Common myeloid progenitor, CD34-positive (primary cell): ENCODE measurements around the gene CLINT1.

Source experiments
- CTCF ChIA-PET: fragments of 350-600 bp; sonication (Branson Sonifier 250); formaldehyde crosslinking; loops from one replicate; lab custom pipeline; 2021; ENCODE audit warnings: antibody characterized with exemption; lab: Charles Lee
- POLR2A ChIA-PET: fragments of 350-600 bp; sonication (Branson Sonifier 250); formaldehyde crosslinking; loops from one replicate; lab custom pipeline; 2021; ENCODE audit warnings: antibody characterized with exemption; lab: Charles Lee
- DNase-seq, 3 donors: peaks; one replicate each; pipeline versions ENCODE4 v3.0.0 to v3.0.0-alpha.2; 2013
- H3K27ac ChIP-seq, 2 experiments: 1 replicate in 1 of 2; 2 replicates in 1 of 2; pipeline ENCODE4 v1.7.0; 2013; ENCODE audit warnings: inconsistent platforms in 2 of 2, low read length in 2 of 2, mild to moderate bottlenecking in 2 of 2, low read depth in 1 of 2, moderate library complexity in 1 of 2; ENCODE audit not compliant: severe bottlenecking in 2 of 2, insufficient read depth in 1 of 2, poor library complexity in 1 of 2
- H3K27me3 ChIP-seq, 5 experiments: replicated peaks in 2 of 5; 1 replicate in 3 of 5; 2 replicates in 2 of 5; pipeline versions ENCODE4 v1.6.1 to v1.7.0; 2013; ENCODE audit warnings: low read length in 4 of 5, mild to moderate bottlenecking in 2 of 5, moderate library complexity in 2 of 5, inconsistent platforms in 1 of 5; ENCODE audit not compliant: insufficient read depth in 5 of 5, control insufficient read depth in 4 of 5
- H3K36me3 ChIP-seq, 4 experiments: 1 replicate in 2 of 4; 2 replicates in 2 of 4; pipeline versions ENCODE4 v1.6.1 to v1.7.0; 2013; ENCODE audit warnings: low read length in 3 of 4, control low read depth in 1 of 4, mild to moderate bottlenecking in 1 of 4; ENCODE audit not compliant: control insufficient read depth in 4 of 4, insufficient read depth in 4 of 4
- H3K4me1 ChIP-seq, 4 experiments: 1 replicate in 3 of 4; 2 replicates in 1 of 4; pipeline versions ENCODE4 v1.6.1 to v1.7.1; 2013; ENCODE audit warnings: low read length in 3 of 4, mild to moderate bottlenecking in 3 of 4, control low read depth in 1 of 4, inconsistent platforms in 1 of 4, moderate library complexity in 1 of 4; ENCODE audit not compliant: control insufficient read depth in 4 of 4, insufficient read depth in 4 of 4; ENCODE audit errors: control extremely low read depth in 1 of 4
- H3K4me3 ChIP-seq, 7 experiments: 1 replicate in 4 of 7; 2 replicates in 3 of 7; pipeline versions ENCODE4 v1.5.1 to v1.7.0; 2013; ENCODE audit warnings: mild to moderate bottlenecking in 7 of 7, low read length in 6 of 7, moderate library complexity in 6 of 7, inconsistent platforms in 2 of 7, low read depth in 2 of 7, control low read depth in 1 of 7; ENCODE audit not compliant: insufficient read depth in 4 of 7, control insufficient read depth in 1 of 7; ENCODE audit errors: extremely low read depth in 1 of 7
- H3K9me3 ChIP-seq, 5 experiments: 1 replicate in 4 of 5; 2 replicates in 1 of 5; pipeline versions ENCODE4 v1.6.1 to v1.7.1; 2013; ENCODE audit warnings: low read length in 4 of 5, mild to moderate bottlenecking in 2 of 5, inconsistent platforms in 1 of 5, low read depth in 1 of 5, moderate library complexity in 1 of 5; ENCODE audit not compliant: control insufficient read depth in 4 of 5, insufficient read depth in 2 of 5; ENCODE audit errors: control extremely low read depth in 1 of 5
- WGBS: methylation state at CpG from one replicate; pipeline ENCODE4 v1.1.5; 2013; ENCODE audit not compliant: insufficient coverage; 5-methylcytosine and 5-hydroxymethylcytosine counted together

The CLINT1 gene

DNA sequence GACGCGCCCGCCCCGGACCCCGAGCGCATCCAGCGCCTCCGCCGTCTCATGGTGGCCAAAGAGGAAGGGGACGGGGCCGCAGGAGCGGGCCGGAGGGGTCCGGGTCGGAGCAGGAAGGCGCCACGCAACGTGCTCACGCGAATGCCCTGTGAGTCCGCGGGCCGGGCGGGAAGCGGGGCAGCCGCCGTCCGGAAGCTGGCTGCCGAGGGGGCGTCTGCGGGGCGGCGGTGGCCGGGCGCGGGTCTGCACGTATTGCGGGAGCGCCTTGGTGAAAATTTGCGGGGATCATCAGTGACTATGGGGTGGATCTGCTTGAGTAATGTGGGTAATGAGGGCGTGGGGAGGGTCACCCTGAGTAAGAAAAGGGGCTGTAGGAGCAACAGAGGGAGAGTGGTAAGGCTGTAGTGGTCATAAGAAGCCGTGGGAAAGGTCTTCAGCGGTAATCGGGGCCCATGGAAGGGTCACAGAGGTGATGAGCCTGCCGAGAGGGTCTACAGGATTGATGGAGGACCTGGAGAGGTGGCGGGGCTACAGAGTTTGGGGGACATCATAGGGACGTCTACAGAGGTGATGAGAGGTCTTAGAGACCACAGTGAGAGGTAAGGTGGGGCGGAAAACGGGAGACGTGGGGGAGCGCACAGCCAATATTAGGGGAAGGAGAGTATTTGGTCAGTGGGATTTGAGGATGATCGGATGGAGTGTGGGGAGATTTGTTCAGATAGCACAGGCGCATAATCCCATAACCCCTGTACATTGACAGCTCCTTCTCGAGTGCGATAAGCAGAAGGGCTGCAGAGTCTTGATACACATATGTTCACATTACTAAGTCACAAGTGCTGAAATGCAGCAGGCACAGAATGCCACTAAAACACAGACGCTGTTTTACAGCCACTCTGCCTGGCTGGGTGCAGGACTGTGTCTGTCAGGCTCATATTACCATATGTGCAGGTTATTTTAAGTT, 114.6 kb downstream of the CLINT1 start:
- CTCF ChIA-PET, result interaction anchor here (1.1 to 5.7 kb wide), 13 partner anchors 10 to 416 kb away, joined by 3 to 47 read pairs (median 6); partner anchors contain the start of gene THG1L
- Histone ChIP-seq H3K4me3 (peak overlapping the region; percentile 67 to 92 (median 85)), H3K27ac (peak overlapping the region in 1 of 2 experiments; percentile 31), H3K36me3 (peaks cover 1 to 9% (median 2%) of the 10 kb centered on the region in 4 experiments), H3K9me3 (no peaks in the 10 kb centered on the region), H3K27me3 (no peaks in the 10 kb centered on the region), H3K4me1 (peaks cover 4 to 16% (median 10%) of the 10 kb centered on the region in 4 experiments)
- DNase-seq, result peak in 2 of 3 donors; percentile 46 to 64
- POLR2A ChIA-PET, result no interaction called here
- WGBS, result 3% methylated on average over 34 of the region's 56 CpGs

DNA sequence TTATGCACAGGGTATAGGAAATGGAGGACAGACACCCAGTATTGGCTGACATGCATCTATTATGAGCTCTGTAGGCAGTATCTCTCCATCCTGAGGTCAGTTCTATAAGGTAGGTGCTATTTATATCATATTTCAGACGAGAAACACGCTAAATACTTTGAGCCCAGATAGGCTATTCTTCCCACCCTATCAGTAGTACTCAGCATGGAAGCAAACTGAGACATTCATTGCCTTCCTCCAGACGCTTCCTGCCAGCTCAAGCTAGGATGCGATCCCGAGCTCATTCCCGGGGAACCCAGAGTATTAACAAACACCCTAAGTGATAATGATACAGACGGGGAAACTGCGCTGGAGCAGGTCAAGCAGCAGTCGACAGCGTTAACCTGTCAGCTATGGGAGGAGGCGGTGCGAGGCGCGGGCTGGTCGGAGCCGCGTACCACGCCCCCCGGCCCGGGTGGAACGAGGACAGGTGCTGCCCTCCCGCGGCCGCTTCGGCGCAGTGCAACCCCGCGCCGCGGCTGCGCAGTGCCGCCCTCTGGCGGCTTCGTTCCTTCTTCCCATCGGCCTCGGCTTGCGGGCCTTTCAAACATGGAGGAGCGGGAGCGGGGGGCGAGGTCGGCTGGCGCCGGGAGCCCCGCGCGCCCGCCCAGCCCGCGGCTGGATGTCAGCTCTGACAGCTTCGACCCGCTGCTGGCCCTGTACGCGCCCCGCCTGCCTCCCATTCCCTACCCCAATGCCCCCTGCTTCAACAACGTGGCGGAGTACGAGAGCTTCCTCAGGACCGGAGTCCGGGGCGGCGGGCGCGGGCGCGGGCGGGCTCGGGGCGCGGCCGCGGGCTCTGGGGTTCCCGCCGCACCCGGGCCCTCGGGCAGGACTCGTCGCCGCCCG, 115.5 kb downstream of the CLINT1 start, which contains the start of gene LSM11:
Gene LSM11, plus strand, starts transcription at position 550 of the 888 bp plus-strand sequence. Its CDS starts 39 bp downstream, at position 589.
- 0% methylated on average over 45 of the region's 79 CpGs for WGBS
- H3K4me3 ChIP-seq, result peak within 1 kb of the TSS; percentile 67 to 92 (median 85)
- DNase-seq, result peak; percentile 79 to 86 (median 85)
- peaks cover 4 to 16% (median 10%) of the 10 kb centered on the region in 4 experiments for H3K4me1 ChIP-seq
- no peaks in the 10 kb centered on the region for H3K9me3 ChIP-seq
- no peaks in the 10 kb centered on the region for H3K27me3 ChIP-seq
- ChIA-PET POLR2A (no interaction called here), CTCF (interaction anchor here (0.7 to 5.7 kb wide), 21 partner anchors 11 to 415 kb away, joined by 3 to 47 read pairs (median 5); partner anchors contain the start of gene THG1L)
- peak within 1 kb of the TSS in 1 of 2 experiments; percentile 31 for H3K27ac ChIP-seq
- peaks cover 4 to 10% (median 7%) of the 10 kb centered on the region in 4 experiments for H3K36me3 ChIP-seq

GRCh38 chr5:157741131-157741530, 117.8 kb downstream of the CLINT1 start:
- Histone ChIP-seq H3K4me1 (peaks cover 4 to 16% (median 10%) of the 10 kb centered on the region in 4 experiments), H3K27ac (no peak overlapping the region), H3K4me3 (no peak overlapping the region), H3K9me3 (no peaks in the 10 kb centered on the region), H3K36me3 (peaks cover 4 to 31% (median 12%) of the 10 kb centered on the region in 4 experiments), H3K27me3 (no peaks in the 10 kb centered on the region)
- WGBS, result 100% methylated on average over 2 of the region's 4 CpGs
- no peak for DNase-seq
- POLR2A ChIA-PET, result no interaction called here
- CTCF ChIA-PET, result interaction anchor here (0.9 to 4.6 kb wide), 6 partner anchors 16 to 417 kb away, joined by 3 to 47 read pairs (median 4); no protein-coding TSS in a partner anchor

DNA sequence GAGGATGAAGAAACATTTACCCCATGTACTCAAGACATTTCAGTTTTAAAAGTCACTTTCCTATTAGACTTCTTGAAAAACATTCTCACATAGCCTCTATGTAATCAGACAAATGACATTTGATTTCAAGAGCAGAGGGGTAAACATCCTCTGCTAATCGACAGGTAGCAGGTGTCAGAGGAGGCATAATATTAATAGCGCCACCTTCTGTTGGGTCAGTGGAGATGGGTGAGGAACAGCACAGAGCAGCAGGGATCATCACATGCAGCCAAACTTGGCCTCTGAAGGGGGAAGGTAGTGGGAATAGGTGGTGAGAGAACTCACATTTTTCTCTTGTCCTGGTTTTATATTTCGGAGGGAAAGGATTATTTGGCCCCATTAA, 118.7 kb downstream of the CLINT1 start:
- H3K4me1 ChIP-seq, result peaks cover 4 to 16% (median 10%) of the 10 kb centered on the region in 4 experiments
- POLR2A ChIA-PET, result no interaction called here
- peaks cover 4 to 36% (median 14%) of the 10 kb centered on the region in 4 experiments for H3K36me3 ChIP-seq
- H3K27me3 ChIP-seq, result no peaks in the 10 kb centered on the region
- CTCF ChIA-PET, result interaction anchor here (1.0 to 2.5 kb wide), 3 partner anchors 20 to 412 kb away, joined by 3 to 11 read pairs (median 3); no protein-coding TSS in a partner anchor
- H3K4me3 ChIP-seq, result no peak overlapping the region
- H3K27ac ChIP-seq, result no peak overlapping the region
- no peaks in the 10 kb centered on the region for H3K9me3 ChIP-seq
- WGBS, result 63% methylated on average over 3 of the region's 3 CpGs
- peak; percentile 25 to 32 (median 30) for DNase-seq

DNA sequence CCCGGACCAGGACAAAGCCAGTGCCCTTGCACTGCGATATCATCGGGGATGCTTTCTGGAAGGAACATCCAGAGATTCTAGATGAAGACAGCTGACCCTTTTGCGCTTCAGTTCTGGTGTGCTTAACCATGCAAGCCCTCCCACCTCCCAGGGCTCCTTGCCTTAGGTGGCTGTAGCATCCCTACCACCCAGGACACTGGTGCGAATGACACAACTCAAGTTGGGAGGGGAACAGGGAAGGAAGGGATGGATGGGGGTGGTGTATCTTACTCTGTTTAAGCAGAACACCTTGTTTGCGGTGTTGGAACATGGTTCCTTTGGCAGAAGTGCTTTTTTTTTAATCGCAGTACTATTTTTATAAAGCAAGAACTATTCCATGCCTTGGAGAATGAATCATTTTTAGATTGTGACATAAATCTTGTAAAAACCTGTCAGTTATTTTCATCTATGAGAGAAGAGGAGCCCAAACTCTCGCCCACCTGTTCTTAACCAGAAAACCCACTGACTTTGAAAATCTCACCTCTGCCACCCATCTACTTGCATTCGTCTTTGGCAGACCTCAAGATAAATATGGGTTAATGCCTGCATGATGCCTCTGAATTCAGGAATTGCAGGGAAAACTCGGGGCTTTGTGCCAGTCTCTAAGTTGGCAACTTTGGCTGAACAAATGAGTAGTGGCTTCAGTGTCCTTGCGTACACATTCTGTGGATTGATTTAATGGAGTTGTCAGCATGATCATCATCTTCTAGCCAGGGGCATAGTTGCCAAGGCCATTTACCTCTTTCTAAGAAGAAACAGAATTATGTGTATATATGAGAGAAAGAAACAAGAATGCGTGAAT, 119.3 kb downstream of the CLINT1 start:
- H3K36me3 ChIP-seq, result peaks cover 6 to 39% (median 14%) of the 10 kb centered on the region in 4 experiments
- no peak overlapping the region for H3K27ac ChIP-seq
- 98% methylated on average over 6 of the region's 12 CpGs for WGBS
- POLR2A ChIA-PET, result no interaction called here
- H3K4me3 ChIP-seq, result no peak overlapping the region
- H3K4me1 ChIP-seq, result peaks cover 2 to 11% (median 7%) of the 10 kb centered on the region in 4 experiments
- DNase-seq, result no peak
- no peaks in the 10 kb centered on the region for H3K27me3 ChIP-seq
- H3K9me3 ChIP-seq, result no peaks in the 10 kb centered on the region
- CTCF ChIA-PET, result interaction anchor here (0.7 to 2.1 kb wide), 4 partner anchors 21 to 288 kb away, joined by 3 to 13 read pairs (median 4); no protein-coding TSS in a partner anchor

DNA sequence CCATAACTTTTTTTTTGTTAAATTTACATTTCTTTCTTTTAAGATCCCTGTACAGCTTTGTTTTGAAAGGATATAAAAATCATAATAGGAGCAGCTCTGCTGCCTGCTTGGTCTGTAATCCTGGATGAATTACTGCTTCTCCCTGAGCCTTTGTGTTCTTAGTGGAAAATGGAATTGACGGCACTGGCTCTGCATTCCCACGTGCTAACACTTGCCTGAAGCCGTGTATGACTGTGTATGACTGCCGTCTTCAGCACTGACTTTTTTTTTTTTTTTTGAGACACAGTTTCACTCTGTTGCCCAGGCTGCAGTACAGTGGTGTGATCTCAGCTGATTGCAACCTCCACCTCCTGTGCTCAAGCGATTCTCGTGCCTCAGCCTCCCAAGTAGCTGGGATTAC, 123.0 kb downstream of the CLINT1 start:
- ChIA-PET CTCF (no interaction called here), POLR2A (no interaction called here)
- Histone ChIP-seq H3K36me3 (peaks cover 7 to 43% (median 19%) of the 10 kb centered on the region in 4 experiments), H3K4me3 (no peak overlapping the region), H3K9me3 (no peaks in the 10 kb centered on the region), H3K27me3 (no peaks in the 10 kb centered on the region), H3K27ac (no peak overlapping the region), H3K4me1 (peaks cover 6 to 10% (median 8%) of the 10 kb centered on the region in 4 experiments)
- DNase-seq, result no peak
- 97% methylated on average over 6 of the region's 6 CpGs for WGBS
